HEK293 (cell line): Measurements from ENCODE around the gene MBLAC1.

Experiments used
- AEBP2 ChIP-seq: fragments of 450-650 bp; formaldehyde crosslinking; IDR thresholded peaks from 2 replicates; pipeline ENCODE4 v1.5.1; 2016; ENCODE audit warnings: missing biosample characterization, missing genetic modification characterization, borderline replicate concordance
- KLF1 ChIP-seq: fragments of 450-650 bp; formaldehyde crosslinking; IDR thresholded peaks from 2 replicates; pipeline ENCODE4 v1.5.1; 2016; ENCODE audit warnings: missing biosample characterization, missing genetic modification characterization
- KLF8 ChIP-seq: fragments of 450-650 bp; formaldehyde crosslinking; IDR thresholded peaks from 2 replicates; pipeline ENCODE4 v1.5.1; 2016; ENCODE audit warnings: missing biosample characterization, missing genetic modification characterization
- KLF9 ChIP-seq: fragments of 450-650 bp; formaldehyde crosslinking; IDR thresholded peaks from 2 replicates; pipeline ENCODE4 v1.5.1; 2016; ENCODE audit warnings: missing biosample characterization, missing genetic modification characterization, low read depth
- PRDM10 ChIP-seq: fragments of 450-650 bp; formaldehyde crosslinking; IDR thresholded peaks from 2 replicates; pipeline ENCODE4 v1.5.1; 2016; ENCODE audit warnings: missing biosample characterization, missing genetic modification characterization
- SP7 ChIP-seq: fragments of 450-650 bp; formaldehyde crosslinking; IDR thresholded peaks from 2 replicates; pipeline ENCODE4 v1.5.1; 2016; ENCODE audit warnings: missing biosample characterization, missing genetic modification characterization
- YY2 ChIP-seq: fragments of 450-650 bp; formaldehyde crosslinking; IDR thresholded peaks from 2 replicates; pipeline ENCODE4 v1.5.1; 2016; ENCODE audit warnings: missing biosample characterization, missing genetic modification characterization
- ZBTB11 ChIP-seq: fragments of 450-650 bp; formaldehyde crosslinking; conservative IDR thresholded peaks from 2 replicates; pipeline ENCODE4 v1.5.1; 2016; ENCODE audit warnings: low read depth, missing biosample characterization, missing genetic modification characterization
- ZBTB17 ChIP-seq: fragments of 450-650 bp; formaldehyde crosslinking; IDR thresholded peaks from 2 replicates; pipeline ENCODE4 v1.5.1; 2016; ENCODE audit warnings: missing biosample characterization, missing genetic modification characterization
- ZBTB44 ChIP-seq: fragments of 450-650 bp; IDR thresholded peaks from 2 replicates; pipeline ENCODE4 v1.5.1; 2018; ENCODE audit warnings: missing biosample characterization, mild to moderate bottlenecking, missing genetic modification characterization
- ZFP69B ChIP-seq: fragments of 450-650 bp; formaldehyde crosslinking; IDR thresholded peaks from 2 replicates; pipeline ENCODE4 v1.5.1; 2016; ENCODE audit warnings: missing biosample characterization, missing genetic modification characterization
- ZNF112 ChIP-seq: fragments of 450-650 bp; formaldehyde crosslinking; IDR thresholded peaks from 2 replicates; pipeline ENCODE4 v1.5.0; 2017; ENCODE audit warnings: missing biosample characterization, missing genetic modification characterization
- ZNF132 ChIP-seq: fragments of 450-650 bp; formaldehyde crosslinking; IDR thresholded peaks from 2 replicates; pipeline ENCODE4 v1.5.1; 2017; ENCODE audit warnings: missing biosample characterization, missing genetic modification characterization, borderline replicate concordance
- ZNF24 ChIP-seq: fragments of 450-650 bp; formaldehyde crosslinking; IDR thresholded peaks from 2 replicates; pipeline ENCODE4 v1.5.1; 2016; ENCODE audit warnings: missing biosample characterization, missing genetic modification characterization
- ZNF335 ChIP-seq: fragments of 450-650 bp; formaldehyde crosslinking; conservative IDR thresholded peaks from 2 replicates; pipeline ENCODE4 v1.5.1; 2016; ENCODE audit warnings: missing biosample characterization, missing genetic modification characterization
- ZNF366 ChIP-seq: fragments of 450-650 bp; formaldehyde crosslinking; conservative IDR thresholded peaks from 2 replicates; pipeline ENCODE4 v1.5.1; 2016; ENCODE audit warnings: missing biosample characterization, missing genetic modification characterization
- ZNF394 ChIP-seq: fragments of 450-650 bp; formaldehyde crosslinking; IDR thresholded peaks from 2 replicates; pipeline ENCODE4 v1.5.1; 2016; ENCODE audit warnings: missing biosample characterization, missing genetic modification characterization, mild to moderate bottlenecking, moderate library complexity, borderline replicate concordance
- ZNF529 ChIP-seq: fragments of 450-650 bp; formaldehyde crosslinking; IDR thresholded peaks from 2 replicates; pipeline ENCODE4 v1.5.1; 2017; ENCODE audit warnings: missing genetic modification characterization, missing biosample characterization; ENCODE audit not compliant: insufficient replicate concordance
- ZNF600 ChIP-seq: fragments of 450-650 bp; formaldehyde crosslinking; IDR thresholded peaks from 2 replicates; pipeline ENCODE4 v1.5.1; 2016; ENCODE audit warnings: missing biosample characterization, missing genetic modification characterization
- ZNF660 ChIP-seq: fragments of 450-650 bp; IDR thresholded peaks from 2 replicates; pipeline ENCODE4 v1.5.1; 2018; ENCODE audit warnings: missing biosample characterization, mild to moderate bottlenecking, missing genetic modification characterization
- ZNF76 ChIP-seq: fragments of 450-650 bp; formaldehyde crosslinking; IDR thresholded peaks from 2 replicates; pipeline ENCODE4; 2016; ENCODE audit warnings: low read depth, missing biosample characterization, missing genetic modification characterization, borderline replicate concordance
- ZNF777 ChIP-seq: fragments of 450-650 bp; formaldehyde crosslinking; IDR thresholded peaks from 2 replicates; pipeline ENCODE4 v1.5.1; 2017; ENCODE audit warnings: missing biosample characterization, missing genetic modification characterization, borderline replicate concordance
- ZSCAN16 ChIP-seq: fragments of 450-650 bp; formaldehyde crosslinking; IDR thresholded peaks from 2 replicates; pipeline ENCODE4 v1.5.1; 2016; ENCODE audit warnings: missing biosample characterization, missing genetic modification characterization

MBLAC1 gene

DNA sequence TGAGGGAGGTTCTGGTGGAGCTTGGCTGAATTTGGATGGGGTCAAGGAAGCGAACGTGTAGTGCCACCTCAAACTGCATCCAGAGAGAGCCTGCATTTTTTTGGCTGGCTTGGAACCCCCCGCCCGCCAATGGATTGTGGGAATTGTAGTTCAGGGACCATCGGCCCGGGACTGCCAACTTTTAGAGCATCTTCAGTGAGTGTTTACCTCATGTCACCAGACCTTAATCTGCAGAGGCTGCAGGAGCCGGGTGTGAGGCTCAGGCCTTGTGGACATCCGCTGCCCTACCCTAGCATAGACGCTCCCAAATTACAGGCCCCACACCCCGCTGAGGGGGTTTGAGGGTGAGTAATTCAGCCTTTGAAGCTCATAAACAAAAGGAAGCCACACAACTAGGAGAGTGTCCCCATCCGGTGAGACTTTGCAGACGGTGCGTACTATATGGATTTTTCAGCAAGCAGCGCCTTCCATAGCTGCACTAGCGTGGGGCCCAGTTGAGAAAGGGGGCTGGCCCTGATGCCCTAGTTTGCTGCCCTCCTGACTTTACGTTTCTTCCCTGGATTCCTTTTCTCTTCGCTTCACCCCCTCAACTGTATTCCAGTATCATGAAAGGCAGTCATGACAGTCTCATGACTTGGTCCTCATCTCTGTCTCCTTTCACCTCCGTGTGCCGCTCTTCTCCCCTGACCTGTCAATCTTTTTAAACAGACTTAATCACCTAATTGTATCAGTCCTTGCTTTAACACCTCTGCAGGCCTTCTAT is 6.6 kb upstream of the MBLAC1 start (continued):
- TF ChIP-seq SP7 (tag by site-specific recombination) (peak; percentile 41), ZBTB44 (tag by site-specific recombination) (0 out of 2 replicates have a peak, but pooled peaks have one; percentile 46), ZNF600 (tag by site-specific recombination) (0 out of 2 replicates have a peak, but pooled peaks have one; percentile 10), KLF8 (peak; percentile 75), ZNF366 (tag by site-specific recombination) (peak; percentile 65), ZNF24 (tag by site-specific recombination) (0 out of 2 replicates have a peak, but pooled peaks have one; percentile 14), KLF9 (tag by site-specific recombination) (peak; percentile 64), ZNF335 (no peak; the same call in none of the 2 replicates), YY2 (0 out of 2 replicates have a peak, but pooled peaks have one; percentile 27), ZNF132 (no peak), ZNF777 (tag by site-specific recombination) (0 out of 2 replicates have a peak, but pooled peaks have one; percentile 34), ZNF394 (tag by site-specific recombination) (0 out of 2 replicates have a peak, but pooled peaks have one; percentile 52), ZNF76 (peak; percentile 92), ZBTB11 (tag by site-specific recombination) (peak; percentile 65), KLF1 (tag by site-specific recombination) (0 out of 2 replicates have a peak, but pooled peaks have one; percentile 25), ZBTB17 (peak; percentile 82), PRDM10 (tag by site-specific recombination) (peak; percentile 97), ZNF112 (tag by site-specific recombination) (no peak), ZSCAN16 (tag by site-specific recombination) (no peak), ZNF660 (tag by site-specific recombination) (peak; percentile 45; the same call in 1 of the 2 replicates), AEBP2 (tag by site-specific recombination) (no peak), ZFP69B (0 out of 2 replicates have a peak, but pooled peaks have one; percentile 62), ZNF529 (tag by site-specific recombination) (no peak)
- TF ChIP-seq, all 188 proteins: peak for 31
